Stomach (tissue), 4 donors: ENCODE data around the gene NPB.

Experiments used
- CTCF ChIP-seq, 7 experiments: fragments of 450-650 bp in 4 of 7; fragments of 200-600 bp in 3 of 7; sonication (generic) in 3 of 7; IDR thresholded peaks; one replicate each; pipeline ENCODE4 v1.5.1; 2016 to 2019; ENCODE audit warnings: antibody characterized with exemption in 7 of 7, control low read depth in 2 of 7, mild to moderate bottlenecking in 1 of 7
- POLR2A ChIP-seq, 4 donors: fragments of 450-650 bp; IDR thresholded peaks; one replicate each; pipeline ENCODE4 v1.6.1; 2016; ENCODE audit warnings: antibody characterized with exemption in 4 of 4, control low read depth in 2 of 4, mild to moderate bottlenecking in 1 of 4, moderate library complexity in 1 of 4

DNA sequence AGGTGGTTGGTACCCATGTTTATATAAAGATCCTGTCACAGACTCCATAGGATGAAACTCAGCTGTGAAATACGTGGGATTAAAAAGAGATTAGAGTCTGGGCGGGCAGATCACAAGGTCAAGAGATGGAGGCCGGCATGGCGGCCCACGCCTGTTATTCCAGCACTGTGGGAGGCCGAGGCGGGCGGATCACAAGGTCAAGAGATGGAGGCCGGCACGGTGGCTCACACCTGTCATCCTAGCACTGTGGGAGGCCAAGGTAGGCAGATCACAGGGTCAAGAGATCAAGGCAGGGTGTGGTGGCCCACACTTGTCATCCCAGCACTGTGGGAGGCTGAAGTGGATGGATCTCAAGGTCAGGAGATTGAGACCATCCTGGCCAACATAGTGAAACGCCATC is 6.6 kb upstream of the NPB start:
- no peak for TF ChIP-seq POLR2A (IDR thresholded peaks at IDR 0.05)
- TF ChIP-seq CTCF (IDR thresholded peaks at IDR 0.05), result no peak
